AG09309 (cell line): ENCODE data around the gene IGFALS.
"Not testable (repeated sequence)": the region's sequence is repeated elsewhere in the genome, so short reads cannot be mapped to it uniquely, and the experiment has no call there.

Experiments used
- DNase-seq: peaks from one replicate; pipeline ENCODE4 v3.0.0-alpha.2; 2010; ENCODE audit warnings: low read depth
- H3K4me3 ChIP-seq: 2 replicates; pipeline ENCODE4 v1.5.1; 2011; ENCODE audit warnings: mild to moderate bottlenecking, low read depth, low read length, moderate library complexity; ENCODE audit not compliant: control insufficient read depth
- CTCF ChIP-seq: IDR thresholded peaks from 2 replicates; pipeline ENCODE4 v1.5.1; 2011; ENCODE audit warnings: mild to moderate bottlenecking, low read depth, low read length, inconsistent platforms; ENCODE audit not compliant: insufficient read depth, control insufficient read depth; ENCODE audit errors: missing control alignments

IGFALS gene

GRCh38 chr16:1810106-1810505, 16.6 kb upstream of the IGFALS start:
- H3K4me3 ChIP-seq = no peak overlapping the region
- TF ChIP-seq CTCF = no peak
- DNase-seq = no peak

- no peak overlapping the region for H3K4me3 ChIP-seq
- no peak for TF ChIP-seq CTCF
- no peak for DNase-seq
These were observed 15.8 kb upstream of the IGFALS start for GRCh38 chr16:1809281-1809801.

GRCh38 chr16:1808691-1809090, 15.2 kb upstream of the IGFALS start:
- no peak for DNase-seq
- H3K4me3 ChIP-seq = no peak overlapping the region
- no peak for TF ChIP-seq CTCF

GRCh38 chr16:1807626-1808025, 14.1 kb upstream of the IGFALS start:
- H3K4me3 ChIP-seq = no peak overlapping the region
- TF ChIP-seq CTCF = no peak
- no peak for DNase-seq

- TF ChIP-seq CTCF = no peak
- H3K4me3 ChIP-seq = no peak overlapping the region
- no peak for DNase-seq
These were observed 7.2 kb upstream of the IGFALS start for GRCh38 chr16:1800701-1801100.

- H3K4me3 ChIP-seq, DNase-seq: not testable (repeated sequence)
These were observed 5.8 kb upstream of the IGFALS start for GRCh38 chr16:1799263-1799662.

GRCh38 chr16:1794908-1795666, 1.6 kb upstream of the IGFALS start:
- no peak overlapping the region for H3K4me3 ChIP-seq
- no peak for TF ChIP-seq CTCF
- DNase-seq = no peak
